ENCODE results near the gene KBTBD8.

KBTBD8 gene

GRCh38 chr3:66997560-66998112, 471 bp upstream of the KBTBD8 start:
- DNase-seq (ENCODE audit: low read depth in 3 of 3), result no peak

DNA sequence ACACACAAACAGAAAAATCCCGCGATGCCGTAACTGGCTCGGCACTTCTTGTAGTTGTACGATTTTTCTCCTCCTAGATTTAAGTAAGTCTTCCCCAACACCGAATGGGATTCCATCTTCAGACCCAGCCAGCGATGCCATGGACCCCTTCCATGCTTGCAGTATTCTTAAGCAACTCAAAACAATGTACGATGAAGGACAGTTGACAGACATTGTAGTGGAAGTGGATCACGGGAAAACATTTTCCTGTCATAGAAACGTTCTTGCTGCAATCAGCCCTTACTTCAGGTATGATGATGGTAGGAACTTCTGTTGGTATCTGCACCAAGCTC, 763 bp downstream of the KBTBD8 start:
- DNase-seq (ENCODE audit: low read depth in 3 of 3), result no peak

DNA sequence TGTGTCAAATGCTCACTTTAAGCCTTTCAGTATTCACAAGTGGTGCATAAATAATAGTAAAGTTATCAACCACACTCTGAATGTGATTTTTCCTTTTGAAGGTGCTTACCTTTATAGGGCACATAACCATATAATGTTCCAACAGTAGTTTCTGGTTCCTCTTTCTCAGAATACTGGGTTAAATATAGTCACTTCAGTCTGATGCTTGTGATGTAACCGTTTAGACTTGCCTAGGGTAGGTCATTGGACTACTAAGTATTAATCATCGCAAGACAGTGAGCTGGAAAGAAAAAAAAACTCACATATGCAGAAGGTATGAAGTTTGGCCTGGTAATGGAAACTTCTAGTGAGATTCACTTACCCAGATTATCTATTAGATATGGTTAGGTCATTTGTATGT, 1.9 kb downstream of the KBTBD8 start:
- DNase-seq (ENCODE audit: low read depth in 3 of 3), result no peak

DNA sequence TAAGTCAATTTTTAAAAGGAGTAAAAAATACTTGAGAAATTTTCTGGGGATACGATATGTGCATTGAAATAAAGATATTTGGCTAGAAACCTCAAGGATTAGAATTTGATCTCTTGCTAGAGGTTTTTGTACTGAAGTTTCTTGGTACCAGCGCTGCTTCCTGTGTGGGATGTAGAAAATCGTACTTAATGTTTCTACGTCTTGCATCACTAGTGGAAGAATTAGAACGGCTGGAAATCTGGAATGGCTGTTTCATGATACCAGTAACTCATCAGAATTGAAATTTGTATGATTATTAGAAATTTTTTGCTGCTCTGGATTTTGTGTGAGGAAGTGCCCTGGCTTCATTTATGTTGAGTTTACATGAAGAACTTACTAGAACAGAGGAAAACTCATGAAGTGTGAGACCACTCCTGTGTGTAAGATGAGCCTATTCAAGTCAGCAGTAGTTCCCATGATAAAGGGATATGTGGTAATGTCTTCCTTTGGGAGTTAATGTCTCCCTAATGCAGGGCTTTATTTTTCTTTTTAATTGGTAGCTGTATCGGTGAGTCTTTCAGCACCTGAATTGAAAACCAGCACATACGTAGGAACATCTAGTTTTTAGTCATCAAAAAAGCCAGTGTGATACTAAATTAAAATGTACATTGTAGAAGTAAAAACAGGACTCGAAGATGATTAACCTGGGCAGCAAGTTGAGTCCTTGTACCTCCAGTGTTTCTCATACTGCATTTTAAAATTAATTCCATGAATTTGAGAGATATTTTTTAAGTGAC, 3.2 kb downstream of the KBTBD8 start:
- DNase-seq (ENCODE audit: low read depth in 3 of 3), result no peak

- no peak for DNase-seq (ENCODE audit: low read depth in 3 of 3)
Measured at GRCh38 chr3:67005974-67006373, 7.9 kb downstream of the KBTBD8 start.

- DNase-seq (ENCODE audit: low read depth in 3 of 3), result no peak
Measured at GRCh38 chr3:67006460-67006859, 8.4 kb downstream of the KBTBD8 start.

DNA sequence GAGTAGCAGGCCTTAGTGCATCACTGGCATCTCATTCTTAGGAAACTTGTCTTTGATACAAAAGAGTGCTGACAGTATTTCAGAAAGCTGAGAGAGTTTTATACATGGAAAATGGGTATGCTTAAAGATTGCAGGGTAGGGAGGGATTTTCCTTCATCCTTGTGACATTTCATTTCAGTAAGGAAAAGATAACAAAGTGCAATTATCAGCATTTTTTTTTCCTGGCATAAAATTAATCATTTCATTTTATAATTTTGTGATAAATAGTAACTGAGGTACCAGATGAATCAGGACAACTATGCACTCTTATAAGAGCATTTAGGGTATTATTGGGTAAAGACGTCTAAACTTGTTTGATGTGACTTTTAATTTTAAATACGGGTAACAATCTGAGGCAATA, 10.3 kb downstream of the KBTBD8 start:
- DNase-seq (ENCODE audit: low read depth in 3 of 3), result no peak

- no peak for DNase-seq (ENCODE audit: low read depth in 3 of 3)
Measured at GRCh38 chr3:67009716-67010115, 11.6 kb downstream of the KBTBD8 start.

- no peak for DNase-seq (ENCODE audit: low read depth in 3 of 3)
Measured at GRCh38 chr3:67011414-67012131, 13.5 kb downstream of the KBTBD8 start.

GRCh38 chr3:67012564-67012963, 14.5 kb downstream of the KBTBD8 start:
- DNase-seq (ENCODE audit: low read depth in 3 of 3), result no peak

GRCh38 chr3:67015702-67016484, 17.8 kb downstream of the KBTBD8 start:
- DNase-seq (ENCODE audit: low read depth in 3 of 3), result no peak

DNA sequence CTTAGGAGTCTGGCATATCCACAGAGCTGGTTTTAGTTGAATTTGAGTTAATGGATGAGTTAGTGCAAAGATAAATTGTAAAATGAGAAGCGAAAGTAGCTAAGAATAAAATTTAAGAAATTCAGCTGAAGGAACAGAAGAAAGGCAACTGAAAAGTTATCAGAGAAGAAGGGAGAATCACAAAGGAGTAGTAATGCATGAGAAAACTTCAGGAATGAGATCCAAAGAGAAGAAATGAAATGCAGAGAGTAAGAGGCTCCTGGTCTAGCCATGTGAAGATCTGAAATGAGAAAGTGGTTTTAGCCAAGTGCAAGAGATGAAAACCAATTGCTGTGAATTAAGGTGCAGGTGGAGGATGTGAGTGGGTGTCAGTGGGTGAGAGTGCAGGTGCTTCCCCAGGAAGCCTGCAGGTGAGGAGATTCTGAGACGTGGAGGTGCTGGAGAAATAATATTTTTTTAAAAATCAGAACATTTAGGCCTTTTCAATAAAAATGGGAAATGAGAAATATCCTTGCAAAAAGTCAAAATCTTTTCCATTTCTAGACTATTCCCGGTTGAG, 18.5 kb downstream of the KBTBD8 start:
- peak in 1 of 3 experiments; percentile 5 for DNase-seq (ENCODE audit: low read depth in 3 of 3)

- no peak for DNase-seq (ENCODE audit: low read depth in 3 of 3)
Measured at GRCh38 chr3:67017211-67017610, 19.1 kb downstream of the KBTBD8 start.

DNA sequence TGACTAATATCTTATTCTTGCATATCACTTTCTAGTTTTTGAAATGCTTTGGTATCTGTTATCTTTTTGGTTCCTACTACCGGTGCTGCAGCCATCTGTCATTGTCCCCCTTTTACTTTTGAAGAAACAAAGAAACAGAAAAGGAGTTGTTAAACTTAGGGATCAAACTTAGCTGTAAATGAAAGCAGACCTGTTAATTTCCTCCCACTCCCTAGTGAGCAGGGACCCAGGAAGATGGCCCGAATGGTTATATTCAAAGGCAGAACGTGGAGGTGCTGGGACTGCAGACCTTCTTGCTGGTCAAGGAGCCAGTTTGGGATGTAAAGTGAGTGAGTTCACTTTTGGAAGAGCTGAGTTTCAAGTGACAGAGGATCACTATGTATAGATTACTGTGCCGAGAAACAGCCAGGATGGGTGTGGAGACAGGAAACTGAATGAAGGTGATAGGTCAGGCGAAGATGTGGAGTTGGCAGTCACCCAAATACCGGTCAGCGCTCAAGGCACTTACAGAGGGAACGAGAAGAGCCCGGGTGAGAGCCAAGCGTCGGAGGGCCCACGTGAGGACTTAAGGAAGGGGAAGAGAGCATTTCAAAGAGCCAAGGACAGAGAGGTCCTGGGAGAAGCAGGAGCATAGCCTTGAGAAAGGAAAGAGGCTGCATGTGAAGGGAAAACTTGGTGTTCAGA, 20.1 kb downstream of the KBTBD8 start:
- no peak for DNase-seq (ENCODE audit: low read depth in 3 of 3)

DNA sequence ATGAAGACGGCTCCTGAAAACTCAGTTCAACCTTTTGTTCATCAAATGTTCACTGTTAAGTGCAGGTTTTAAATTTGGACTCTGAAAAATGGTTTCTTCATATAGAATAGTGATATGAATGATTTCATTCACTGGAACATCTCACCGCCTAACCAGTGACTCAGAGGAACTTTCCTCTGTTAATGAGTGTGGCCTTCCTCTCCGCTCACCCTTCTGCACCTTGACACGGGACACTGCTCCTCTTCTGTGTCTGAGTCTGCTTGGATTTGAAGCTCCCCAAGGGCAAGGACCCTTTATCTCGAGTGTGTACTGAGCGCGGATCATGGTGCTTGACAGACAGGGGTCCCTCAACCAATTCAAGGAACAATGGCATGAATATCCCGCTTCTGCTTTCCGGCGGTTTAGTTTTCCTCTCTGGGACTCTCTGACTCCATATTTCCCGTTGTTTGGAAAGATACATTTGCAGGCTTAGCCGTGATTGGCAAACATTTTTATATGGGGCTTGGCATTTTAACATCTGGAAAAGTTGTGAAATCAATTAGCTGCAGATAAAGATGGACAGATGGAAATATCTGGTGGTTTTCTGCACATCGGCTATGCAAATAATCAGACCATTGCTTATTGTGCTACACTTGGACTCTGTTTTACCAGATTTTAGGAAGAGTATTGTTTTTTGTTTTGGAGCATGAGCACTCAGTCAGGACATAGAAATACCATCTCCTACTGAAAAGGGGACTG, 20.9 kb downstream of the KBTBD8 start:
- DNase-seq (ENCODE audit: low read depth in 3 of 3), result no peak

DNA sequence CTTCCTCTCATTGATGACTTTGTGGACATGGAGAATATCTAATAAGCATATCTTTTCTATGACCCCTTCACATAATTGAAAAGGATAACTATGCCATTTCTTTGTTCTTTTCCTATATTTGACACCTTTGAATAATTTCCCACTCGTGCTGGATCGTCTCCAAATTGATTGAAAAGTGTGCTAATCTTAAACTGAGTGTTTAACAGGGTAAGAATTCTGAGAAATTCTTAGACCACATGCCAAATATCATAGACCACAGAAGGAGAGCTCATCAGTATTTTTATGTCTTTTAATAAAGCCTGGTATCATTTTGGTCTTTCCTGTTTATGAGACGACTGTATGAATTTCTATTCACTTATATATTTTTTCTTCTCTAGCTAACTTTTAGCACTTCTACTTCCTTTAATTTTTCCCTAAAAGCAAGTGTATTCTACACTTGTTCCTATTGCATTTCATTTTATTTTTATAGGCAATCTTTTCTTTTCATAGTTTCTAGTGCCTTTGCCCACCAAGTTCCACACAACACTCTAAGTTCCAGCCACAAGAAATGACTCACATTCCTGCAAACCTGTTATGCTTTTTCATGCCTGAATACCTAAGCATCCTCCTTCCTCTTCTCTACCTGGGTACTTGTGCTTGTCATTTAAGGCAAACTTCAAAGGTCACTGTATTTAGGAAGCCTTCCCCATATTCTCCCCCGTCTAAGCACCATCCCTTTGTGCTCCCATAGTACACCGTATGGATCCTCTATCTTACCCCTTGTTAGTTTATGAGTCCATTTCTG, 30.1 kb downstream of the KBTBD8 start:
- no peak for DNase-seq (ENCODE audit: low read depth in 3 of 3)

GRCh38 chr3:67030785-67031740, 33.0 kb downstream of the KBTBD8 start:
- no peak for DNase-seq (ENCODE audit: low read depth in 3 of 3)

GRCh38 chr3:67031986-67032385, 33.9 kb downstream of the KBTBD8 start:
- DNase-seq (ENCODE audit: low read depth in 3 of 3), result no peak

DNA sequence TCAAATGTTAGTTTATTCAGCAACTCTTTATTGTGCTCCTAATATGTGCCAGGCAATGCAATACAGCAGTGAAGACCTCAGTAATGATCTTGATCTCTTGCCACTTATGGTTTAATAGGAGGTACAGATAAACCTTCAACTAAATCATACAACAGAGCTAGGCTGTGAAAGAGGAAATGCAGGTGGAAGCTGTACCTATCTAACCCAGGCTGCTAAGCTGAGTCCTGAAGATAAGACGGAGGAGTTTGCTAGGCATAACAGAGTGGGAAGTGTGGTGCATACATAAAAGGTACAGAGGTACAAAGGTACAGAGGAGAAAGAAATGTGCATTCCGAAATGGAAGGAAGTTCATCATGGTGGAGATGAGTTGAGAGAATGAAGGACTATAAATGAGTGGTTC, 35.0 kb downstream of the KBTBD8 start:
- no peak for DNase-seq (ENCODE audit: low read depth in 3 of 3)
